ENCODE measurements around the gene DISC1. TPM values are rescaled to one million over a fixed set of nuclear protein-coding genes. Genes with fewer than 3 reads are reported as not detected.

The DISC1 gene
- total RNA-seq, 1 experiment from 2014 or later = 0.36 TPM

DNA sequence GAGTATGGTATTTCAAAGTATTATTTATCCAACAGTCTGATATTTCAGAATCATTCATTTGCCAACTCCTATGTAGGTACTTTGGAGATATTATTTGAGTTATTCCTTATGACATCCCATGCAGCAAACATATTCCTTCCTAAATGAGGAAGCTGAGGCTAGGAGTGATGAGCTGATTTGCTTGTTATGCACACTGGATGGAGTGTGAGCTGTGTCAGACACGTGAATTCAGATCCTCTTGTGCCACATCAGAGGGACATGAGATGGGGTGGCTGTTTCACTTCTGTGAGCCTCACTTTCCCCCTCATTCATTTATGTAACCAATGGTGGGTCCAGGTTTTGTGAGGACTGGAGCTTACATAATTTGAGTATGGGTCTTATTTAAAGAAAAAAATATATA, 215.9 kb downstream of the DISC1 start:
- BruUV-seq (replicated peaks) = no TSS peak
- Histone ChIP-seq H3K9me3 (ENCODE audit: control insufficient read depth, insufficient read depth, low read depth, low read length) (no peaks in the 10 kb centered on the region), H3K4me1 (ENCODE audit: control insufficient read depth, insufficient read depth, low read length) (no peaks in the 10 kb centered on the region), H3K36me3 (ENCODE audit: control insufficient read depth, insufficient read depth, low read length) (no peaks in the 10 kb centered on the region), H3K27ac (ENCODE audit: low read length) (no peak overlapping the region), H3K4me3 (ENCODE audit: low read depth in 2 of 2, low read length in 2 of 2) (no peak overlapping the region), H3K27me3 (ENCODE audit: control insufficient read depth, insufficient read depth, low read length) (no peaks in the 10 kb centered on the region)
- intact Hi-C loops (cut with micrococcal nuclease; ENCODE audit: unreplicated experiment) = no loop called here
- POLR2A ChIA-PET = no interaction called here
- CTCF ChIA-PET = no interaction called here
- ATAC-seq (no peak), DNase-seq (ENCODE audit: low read depth, low spot score) (no peak)
- TF ChIP-seq TCF7L2 (IDR thresholded peaks at IDR 0.05; ENCODE audit: low read depth, low read length) (no peak), REST (IDR thresholded peaks at IDR 0.05; ENCODE audit: insufficient read depth in 1 of 2, low read depth in 2 of 2, low read length in 1 of 2) (no peak)
- in situ Hi-C loops (cut with HindIII; ENCODE audit: low pct_unique_long_range_greater_than_20kb, low sequenced_read_pairs) = no loop called here

GRCh38 chr1:231844986-231845502, 218.5 kb downstream of the DISC1 start:
- no peaks in the 10 kb centered on the region for H3K4me1 ChIP-seq (ENCODE audit: control insufficient read depth, insufficient read depth, low read length)
- POLR2A ChIA-PET = no interaction called here
- BruUV-seq (replicated peaks) = no TSS peak
- H3K27me3 ChIP-seq (ENCODE audit: control insufficient read depth, insufficient read depth, low read length) = no peaks in the 10 kb centered on the region
- TF ChIP-seq, protein P1, sequence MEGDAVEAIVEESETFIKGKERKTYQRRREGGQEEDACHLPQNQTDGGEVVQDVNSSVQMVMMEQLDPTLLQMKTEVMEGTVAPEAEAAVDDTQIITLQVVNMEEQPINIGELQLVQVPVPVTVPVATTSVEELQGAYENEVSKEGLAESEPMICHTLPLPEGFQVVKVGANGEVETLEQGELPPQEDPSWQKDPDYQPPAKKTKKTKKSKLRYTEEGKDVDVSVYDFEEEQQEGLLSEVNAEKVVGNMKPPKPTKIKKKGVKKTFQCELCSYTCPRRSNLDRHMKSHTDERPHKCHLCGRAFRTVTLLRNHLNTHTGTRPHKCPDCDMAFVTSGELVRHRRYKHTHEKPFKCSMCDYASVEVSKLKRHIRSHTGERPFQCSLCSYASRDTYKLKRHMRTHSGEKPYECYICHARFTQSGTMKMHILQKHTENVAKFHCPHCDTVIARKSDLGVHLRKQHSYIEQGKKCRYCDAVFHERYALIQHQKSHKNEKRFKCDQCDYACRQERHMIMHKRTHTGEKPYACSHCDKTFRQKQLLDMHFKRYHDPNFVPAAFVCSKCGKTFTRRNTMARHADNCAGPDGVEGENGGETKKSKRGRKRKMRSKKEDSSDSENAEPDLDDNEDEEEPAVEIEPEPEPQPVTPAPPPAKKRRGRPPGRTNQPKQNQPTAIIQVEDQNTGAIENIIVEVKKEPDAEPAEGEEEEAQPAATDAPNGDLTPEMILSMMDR (IDR thresholded peaks at IDR 0.05) = no peak
- DNase-seq (ENCODE audit: low read depth, low spot score) = no peak
- no peaks in the 10 kb centered on the region for H3K9me3 ChIP-seq (ENCODE audit: control insufficient read depth, insufficient read depth, low read depth, low read length)
- in situ Hi-C loops (cut with HindIII; ENCODE audit: low pct_unique_long_range_greater_than_20kb, low sequenced_read_pairs) = no loop called here
- ATAC-seq = no peak
- CTCF ChIA-PET = no interaction called here
- intact Hi-C loops (cut with micrococcal nuclease; ENCODE audit: unreplicated experiment) = no loop called here
- H3K27ac ChIP-seq (ENCODE audit: low read length) = no peak overlapping the region
- no peaks in the 10 kb centered on the region for H3K36me3 ChIP-seq (ENCODE audit: control insufficient read depth, insufficient read depth, low read length)
- H3K4me3 ChIP-seq (ENCODE audit: low read depth in 2 of 2, low read length in 2 of 2) = no peak overlapping the region

DNA sequence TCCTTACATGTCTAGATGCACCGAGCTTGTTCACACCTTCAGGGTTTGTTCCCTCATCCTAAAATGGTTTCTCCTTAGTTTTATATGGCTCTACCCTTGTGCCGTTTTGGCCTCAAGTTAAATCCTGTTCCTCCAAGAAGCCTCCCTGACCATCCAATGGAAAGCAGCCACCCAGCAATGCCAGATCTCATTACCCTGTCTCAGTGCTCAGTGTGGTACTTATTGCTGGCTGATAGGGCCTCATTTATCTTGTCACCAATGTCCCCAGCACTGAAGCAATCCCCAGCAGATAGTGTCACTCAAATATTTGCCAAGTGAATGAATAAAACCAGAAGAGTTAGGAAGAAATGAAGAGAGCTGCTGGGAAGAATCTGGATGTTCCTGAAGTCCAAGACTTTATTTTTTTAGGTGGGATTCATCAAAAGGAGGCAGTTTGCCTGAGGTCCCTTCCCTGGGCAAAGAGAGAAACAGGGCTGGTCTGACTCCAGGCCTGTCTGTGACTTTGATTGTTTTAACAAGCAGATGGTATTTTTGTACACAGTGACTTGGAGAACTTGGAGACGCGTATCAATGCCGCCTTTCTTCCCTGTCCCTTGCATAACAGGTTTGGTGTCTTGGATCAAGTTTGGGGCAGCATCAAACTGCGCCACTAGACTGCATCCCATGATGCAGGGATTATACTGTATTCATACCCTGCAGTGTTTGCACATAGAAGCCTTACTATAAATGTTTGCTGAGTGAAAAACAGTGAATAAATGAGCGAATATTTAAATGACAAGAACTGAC, 221.2 kb downstream of the DISC1 start:
- ChIA-PET POLR2A (no interaction called here), CTCF (no interaction called here)

More for the DNA sequence above, 221.2 kb downstream of the DISC1 start:
- Histone ChIP-seq H3K4me3 (ENCODE audit: low read depth in 2 of 2, low read length in 2 of 2) (no peak overlapping the region), H3K4me1 (ENCODE audit: control insufficient read depth, insufficient read depth, low read length) (no peaks in the 10 kb centered on the region), H3K27ac (ENCODE audit: low read length) (no peak overlapping the region), H3K36me3 (ENCODE audit: control insufficient read depth, insufficient read depth, low read length) (no peaks in the 10 kb centered on the region), H3K27me3 (ENCODE audit: control insufficient read depth, insufficient read depth, low read length) (no peaks in the 10 kb centered on the region), H3K9me3 (ENCODE audit: control insufficient read depth, insufficient read depth, low read depth, low read length) (no peaks in the 10 kb centered on the region)
- intact Hi-C loops (cut with micrococcal nuclease; ENCODE audit: unreplicated experiment) (no loop called here), in situ Hi-C loops (cut with HindIII; ENCODE audit: low pct_unique_long_range_greater_than_20kb, low sequenced_read_pairs) (no loop called here)
- TF ChIP-seq SIN3A (IDR thresholded peaks at IDR 0.05; ENCODE audit: borderline replicate concordance, insufficient read depth, low read depth, low read length) (no peak), TCF7L2 (IDR thresholded peaks at IDR 0.05; ENCODE audit: low read depth, low read length) (no peak), POLR2AphosphoS5 (IDR thresholded peaks at IDR 0.05; ENCODE audit: low read depth, low read length) (no peak), REST (IDR thresholded peaks at IDR 0.05; ENCODE audit: insufficient read depth in 1 of 2, low read depth in 2 of 2, low read length in 1 of 2) (no peak)
- TF ChIP-seq, protein P1 (IDR thresholded peaks at IDR 0.05) = no peak
- ATAC-seq = no peak
- DNase-seq (ENCODE audit: low read depth, low spot score) = no peak
- BruUV-seq (replicated peaks) = no TSS peak
